Progenitor cell of endocrine pancreas (in vitro differentiated cells): ENCODE measurements around the gene EPHA10. TPM values are rescaled to one million over a fixed set of nuclear protein-coding genes. Genes with fewer than 3 reads are reported as not detected.

Source experiments
- DNase-seq: peaks from one replicate; pipeline ENCODE4 v3.0.0; 2021; ENCODE audit warnings: low spot score; ENCODE audit not compliant: unreplicated experiment
- H3K27ac Mint-ChIP-seq: 2 replicates; pipeline ENCODE4 v1.8.0; 2021; ENCODE audit warnings: mild to moderate bottlenecking, moderate library complexity, mixed read lengths
- H3K27me3 Mint-ChIP-seq: 2 replicates; pipeline ENCODE4 v1.8.0; 2021; ENCODE audit warnings: mixed read lengths
- H3K36me3 Mint-ChIP-seq: 2 replicates; pipeline ENCODE4 v1.8.0; 2022; ENCODE audit warnings: mixed read lengths; ENCODE audit not compliant: insufficient read depth
- H3K4me1 Mint-ChIP-seq: 2 replicates; pipeline ENCODE4 v1.8.0; 2021; ENCODE audit warnings: low read depth, mixed read lengths
- H3K4me3 Mint-ChIP-seq: 2 replicates; pipeline ENCODE4 v1.8.0; 2021; ENCODE audit warnings: low read depth, mild to moderate bottlenecking, moderate library complexity, mixed read lengths
- H3K9me3 Mint-ChIP-seq: 2 replicates; pipeline ENCODE4 v1.8.0; 2021; ENCODE audit warnings: low read depth, mixed read lengths
- CTCF ChIP-seq: fragments of 200-600 bp; sonication (generic); IDR thresholded peaks from one replicate; pipeline ENCODE4 v1.5.0; 2021; ENCODE audit warnings: antibody characterized with exemption, mild to moderate bottlenecking; ENCODE audit not compliant: unreplicated experiment
- total RNA-seq: library from RNA; stranded (reverse); gene quantifications from 2 replicates; pipeline ENCODE4 v1.2.1, GENCODE V29; 2021

Gene EPHA10
- total RNA-seq, 1 donor from 2014 or later = 6.2 TPM

- no peak for DNase-seq
- no peak overlapping the region for H3K27ac Mint-ChIP-seq
- no peak overlapping the region for H3K4me3 Mint-ChIP-seq
These were observed 98.6 kb downstream of the EPHA10 start for GRCh38 chr1:37666241-37666867.

More at GRCh38 chr1:37666241-37666867, 98.6 kb downstream of the EPHA10 start:
- peaks cover 37% of the 10 kb centered on the region for H3K27me3 Mint-ChIP-seq
- no peak for TF ChIP-seq CTCF
- no peaks in the 10 kb centered on the region for H3K36me3 Mint-ChIP-seq
- H3K9me3 Mint-ChIP-seq = no peaks in the 10 kb centered on the region
- H3K4me1 Mint-ChIP-seq = no peaks in the 10 kb centered on the region

Other genes with a start within 250 kb of the EPHA10 start
- gene SNIP1, start 210.8 kb downstream of the EPHA10 start, total RNA-seq = 17.1 and 18.2 TPM in 2 replicates
- 72.1 and 75.4 TPM in 2 replicates for gene DNALI1, start 208.2 kb downstream of the EPHA10 start, total RNA-seq
- gene GNL2, start 169.2 kb downstream of the EPHA10 start, total RNA-seq = 50.0 and 55.0 TPM in 2 replicates
- not detected in 2 replicates for gene RSPO1, start 130.2 kb downstream of the EPHA10 start, total RNA-seq
- 19.3 and 20.6 TPM in 2 replicates for gene CDCA8, start 72.6 kb downstream of the EPHA10 start, total RNA-seq
- 23.2 and 23.8 TPM in 2 replicates for gene MANEAL, start 28.7 kb upstream of the EPHA10 start, total RNA-seq
- gene C1orf122, start 42.7 kb upstream of the EPHA10 start, total RNA-seq = 43.6 and 43.9 TPM in 2 replicates
- gene YRDC, start 43.1 kb upstream of the EPHA10 start, total RNA-seq = 14.0 and 15.0 TPM in 2 replicates
- gene MTF1, start 94.5 kb upstream of the EPHA10 start, total RNA-seq = 15.3 and 20.4 TPM in 2 replicates
- 21.1 and 21.9 TPM in 2 replicates for gene INPP5B, start 181.9 kb upstream of the EPHA10 start, total RNA-seq
- gene SF3A3, start 224.9 kb upstream of the EPHA10 start, total RNA-seq = 73.8 and 77.3 TPM in 2 replicates
- gene FHL3, start 240.4 kb upstream of the EPHA10 start, total RNA-seq = 16.5 and 17.6 TPM in 2 replicates
- 23.8 and 27.2 TPM in 2 replicates for gene UTP11, start 247.6 kb upstream of the EPHA10 start, total RNA-seq